Right cardiac atrium (tissue), 5 donors: Measurements from ENCODE around the gene IL18R1. TPM values are rescaled to one million over a fixed set of nuclear protein-coding genes. Genes with fewer than 3 reads are reported as not detected.
A peak's percentile ranks its signal among the peaks of the same experiment; 100 is the strongest.

ENCODE experiments used
- ATAC-seq, 2 donors: fragments of 200-7000 bp; cut with Tn5 transposase; one replicate each; pipeline versions ENCODE4 v1.8.0 to v1.9.1; 2020; ENCODE audit warnings: moderate library complexity in 2 of 2, mild to moderate bottlenecking in 1 of 2
- DNase-seq, 3 donors: peaks; one replicate each; pipeline ENCODE4 v3.0.0-alpha.2; 2020
- H3K27ac ChIP-seq: one replicate; pipeline ENCODE4 v1.5.1; 2013; ENCODE audit warnings: mild to moderate bottlenecking, low read length, control low read depth, moderate library complexity
- H3K27me3 ChIP-seq: one replicate; pipeline ENCODE4 v1.6.1; 2013; ENCODE audit not compliant: control insufficient read depth, insufficient read depth
- H3K4me1 ChIP-seq: one replicate; pipeline ENCODE4 v1.6.1; 2013; ENCODE audit warnings: low read length; ENCODE audit not compliant: control insufficient read depth, insufficient read depth
- H3K4me3 ChIP-seq: one replicate; pipeline ENCODE4 v1.5.1; 2013; ENCODE audit warnings: low read length, control low read depth
- H3K9me3 ChIP-seq: one replicate; pipeline ENCODE4 v1.6.1; 2013; ENCODE audit warnings: low read length; ENCODE audit not compliant: control insufficient read depth
- WGBS: extraction: QIAGEN DNeasy Blood & Tissue Kit; methylation state at CpG from one replicate; pipeline ENCODE4 v1.1.7; 2013; 5-methylcytosine and 5-hydroxymethylcytosine counted together
- intact Hi-C, 4 donors: fragments of 100-400 bp; cut with DNase I; formaldehyde crosslinking; loops; one replicate each; pipeline versions ENCODE4 v1.11.0 to v1.14.0; 2022 to 2023
- polyA plus RNA-seq: library from polyadenylated mRNA; stranded (reverse); fragments of 200-250 nt; gene quantifications from one replicate; pipeline ENCODE4 v1.2.3, GENCODE V29; 2013
- total RNA-seq, 4 donors: library from RNA; stranded (reverse); fragmentation: NEBNext Ultra II Directional; extraction: Animal tissue kit (Norgen Biotek cat#: 25700); gene quantifications; one replicate each; pipeline ENCODE4 v1.2.1, GENCODE V29; 2021
- donor health status: healthy with polysubstance abuse.
- donor health status: DM: no; HTN: yes; CAD: no.
- donor health status: DM: no; HTN: no; CAD: no.
- donor health status: DM: no; HTN: yes; CAD: no; lungs with severe emphysema.
- donor health status: DM: yes; HTN: yes; CAD: no.

IL18R1 gene
- total and polyA plus RNA-seq, 5 donors, result 2.2 to 8.1 (median 2.9) TPM

DNA sequence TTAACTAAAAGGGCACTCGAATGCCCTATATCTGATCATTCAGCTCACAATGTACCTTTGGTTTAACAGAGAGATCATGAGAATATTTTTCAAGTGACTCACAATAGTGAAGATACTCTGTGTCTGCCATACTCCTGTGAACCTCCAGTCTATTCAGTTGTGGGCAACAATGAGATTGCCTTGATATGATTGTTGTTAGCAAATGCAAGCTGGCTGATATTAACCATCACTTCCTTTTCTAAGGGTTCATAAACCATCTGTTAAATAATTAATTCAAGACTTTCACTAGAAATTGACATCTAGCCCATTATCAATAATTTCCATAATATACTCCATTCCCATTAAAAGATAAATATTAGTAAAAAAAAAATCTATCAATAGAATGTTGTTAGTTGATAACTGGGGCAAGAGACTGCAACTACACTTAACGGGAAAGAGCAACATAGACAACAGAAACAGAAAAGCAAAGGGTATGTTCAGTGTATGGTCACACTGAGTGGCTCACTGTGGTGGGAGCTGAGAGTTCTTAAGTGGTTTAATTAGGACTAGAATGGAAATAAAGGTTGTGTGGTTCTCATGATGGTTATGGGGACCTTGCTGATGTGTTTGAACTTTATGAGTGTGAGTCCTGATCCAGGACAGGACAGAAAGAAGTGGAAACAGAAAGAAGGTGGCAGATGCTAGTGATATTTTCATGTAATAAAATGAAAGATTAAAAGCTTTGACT lies 79.2 kb downstream of the IL18R1 start:
- no peak for ATAC-seq
- no peak for DNase-seq
- 88% methylated on average over 2 of the region's 2 CpGs for WGBS

GRCh38 chr2:102435741-102436140 lies 80.1 kb downstream of the IL18R1 start:
- Histone ChIP-seq H3K9me3 (no peaks in the 10 kb centered on the region), H3K4me3 (no peak overlapping the region), H3K27ac (no peak overlapping the region), H3K27me3 (no peaks in the 10 kb centered on the region), H3K4me1 (no peaks in the 10 kb centered on the region)
- intact Hi-C loops, result no loop called here
- DNase-seq (no peak), ATAC-seq (no peak)
- 77% methylated on average over 2 of the region's 2 CpGs for WGBS

More for the DNA sequence above, 79.2 kb downstream of the IL18R1 start:
- Histone ChIP-seq H3K27me3 (no peaks in the 10 kb centered on the region), H3K27ac (no peak overlapping the region), H3K9me3 (no peaks in the 10 kb centered on the region), H3K4me1 (no peaks in the 10 kb centered on the region), H3K4me3 (no peak overlapping the region)
- intact Hi-C loops, result no loop called here

DNA sequence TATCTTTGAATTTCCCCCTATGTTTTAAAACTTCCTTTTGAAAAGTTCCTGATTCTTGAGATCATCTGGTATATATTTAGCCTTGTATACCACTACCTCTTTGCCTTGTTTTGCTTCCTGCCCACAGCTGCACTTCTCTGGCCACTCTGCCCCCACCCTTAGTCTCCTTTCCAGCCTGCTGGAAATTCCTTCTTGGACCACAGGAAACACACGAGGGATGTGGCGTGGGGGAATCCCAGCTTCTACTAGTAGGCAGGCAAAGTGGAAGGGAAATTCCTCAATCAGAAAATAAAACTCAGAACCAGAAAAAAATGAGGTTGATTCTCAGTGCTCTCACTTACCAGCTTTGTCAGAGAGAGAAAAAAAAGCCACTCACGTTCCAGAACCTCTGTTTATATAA lies 80.7 kb downstream of the IL18R1 start:
- Histone ChIP-seq H3K4me1 (no peaks in the 10 kb centered on the region), H3K9me3 (no peaks in the 10 kb centered on the region), H3K27me3 (no peaks in the 10 kb centered on the region), H3K4me3 (no peak overlapping the region), H3K27ac (no peak overlapping the region)
- DNase-seq, result no peak
- intact Hi-C loops, result no loop called here
- 21% methylated on average over 3 of the region's 3 CpGs for WGBS
- ATAC-seq, result no peak

DNA sequence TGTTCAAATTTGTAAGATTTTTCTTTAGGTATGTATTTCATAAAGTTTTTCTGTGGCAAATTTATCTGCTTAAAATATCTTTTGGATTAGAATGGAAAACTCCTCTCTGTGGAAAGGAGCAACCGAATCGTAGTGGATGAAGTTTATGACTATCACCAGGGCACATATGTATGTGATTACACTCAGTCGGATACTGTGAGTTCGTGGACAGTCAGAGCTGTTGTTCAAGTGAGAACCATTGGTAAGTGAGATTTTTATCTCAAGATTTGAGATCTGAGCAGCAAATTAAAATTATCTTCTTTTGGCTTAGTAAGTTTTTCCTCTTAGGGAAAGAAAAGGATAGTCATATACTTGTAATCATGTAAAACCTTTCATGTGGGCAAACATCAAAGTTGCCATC lies 81.5 kb downstream of the IL18R1 start:
- Histone ChIP-seq H3K27me3 (no peaks in the 10 kb centered on the region), H3K9me3 (no peaks in the 10 kb centered on the region)
- intact Hi-C loops, result no loop called here

DNA sequence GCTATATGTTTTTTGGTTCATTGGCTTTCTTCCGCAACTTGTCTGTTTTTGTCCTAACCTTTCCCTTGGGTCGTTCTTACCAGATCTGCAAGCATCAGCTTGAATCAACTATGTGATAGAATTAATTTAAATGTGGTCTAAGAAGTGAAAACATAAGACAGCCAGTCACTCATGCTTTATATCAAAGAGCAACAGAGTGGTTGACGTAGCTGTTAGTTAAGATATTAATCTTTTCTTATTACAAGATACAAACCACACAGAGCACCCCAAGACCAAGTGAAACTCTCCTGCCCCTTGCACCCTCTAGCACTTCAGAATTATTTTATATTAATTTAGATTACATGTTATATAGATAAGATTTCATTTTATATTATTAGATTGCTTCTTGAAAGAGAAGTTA lies 82.5 kb downstream of the IL18R1 start:
- no peaks in the 10 kb centered on the region for H3K4me1 ChIP-seq
- no peaks in the 10 kb centered on the region for H3K9me3 ChIP-seq
- H3K4me3 ChIP-seq, result no peak overlapping the region
- ATAC-seq (no peak), DNase-seq (no peak)
- no peak overlapping the region for H3K27ac ChIP-seq
- 90% methylated on average over 3 of the region's 3 CpGs for WGBS
- no peaks in the 10 kb centered on the region for H3K27me3 ChIP-seq
- intact Hi-C loops, result no loop called here

More for the DNA sequence above, 81.5 kb downstream of the IL18R1 start:
- ATAC-seq (no peak), DNase-seq (no peak)
- 81% methylated on average over 4 of the region's 4 CpGs for WGBS
- no peak overlapping the region for H3K27ac ChIP-seq
- no peaks in the 10 kb centered on the region for H3K4me1 ChIP-seq
- no peak overlapping the region for H3K4me3 ChIP-seq

GRCh38 chr2:102438578-102438977 lies 83.0 kb downstream of the IL18R1 start:
- DNase-seq (no peak), ATAC-seq (no peak)
- Histone ChIP-seq H3K4me1 (no peaks in the 10 kb centered on the region), H3K4me3 (no peak overlapping the region), H3K9me3 (no peaks in the 10 kb centered on the region), H3K27ac (no peak overlapping the region), H3K27me3 (no peaks in the 10 kb centered on the region)
- intact Hi-C loops, result no loop called here
- WGBS, result 95% methylated on average over 2 of the region's 2 CpGs

DNA sequence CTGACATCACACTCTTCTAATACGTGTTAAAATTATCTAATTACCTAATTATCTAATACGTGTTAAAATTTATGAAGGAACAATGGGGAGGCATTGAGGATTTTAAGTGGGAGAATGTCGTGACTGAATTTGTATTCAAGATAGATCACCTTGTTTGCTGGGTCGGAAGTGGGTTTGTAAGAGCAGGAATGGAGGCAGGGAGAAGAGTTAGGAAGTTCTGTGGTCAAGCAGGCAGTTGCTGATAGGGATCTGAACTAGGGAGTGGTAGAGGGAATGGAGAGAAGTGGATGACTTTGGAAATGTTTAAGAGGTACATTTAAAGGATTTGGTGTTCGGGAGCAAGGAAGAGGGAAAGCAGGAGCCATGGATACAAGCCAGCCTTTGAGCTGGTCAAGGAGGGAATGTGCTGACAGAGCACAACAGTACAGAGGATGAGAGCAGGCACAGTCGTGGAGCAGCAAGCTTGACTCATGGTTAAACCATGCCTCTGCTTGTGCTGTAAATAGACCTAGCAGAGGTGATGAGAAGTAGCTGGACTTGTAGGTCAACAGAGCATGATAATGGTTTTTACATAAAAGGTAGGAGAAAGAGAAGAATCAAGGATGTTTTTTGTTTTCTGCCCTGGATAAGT lies 83.6 kb downstream of the IL18R1 start:
- WGBS, result 49% methylated on average over 6 of the region's 6 CpGs
- H3K27ac ChIP-seq, result no peak overlapping the region
- intact Hi-C loops, result no loop called here

GRCh38 chr2:102442967-102443828 lies 87.6 kb downstream of the IL18R1 start:
- ATAC-seq (peak in 1 of 2 donors; percentile 58), DNase-seq (no peak)
- Histone ChIP-seq H3K9me3 (no peaks in the 10 kb centered on the region), H3K27ac (no peak overlapping the region), H3K4me1 (no peaks in the 10 kb centered on the region), H3K27me3 (no peaks in the 10 kb centered on the region), H3K4me3 (no peak overlapping the region)
- 28% methylated on average over 13 of the region's 13 CpGs for WGBS
- intact Hi-C loops, result loop anchor here in 2 of 4 donors (5.0 to 10.0 kb wide), 4 partner anchors 198 to 428 kb away; partner anchors contain the start of gene IL1RL2 (in 1 of the 2)

More for the DNA sequence above, 83.6 kb downstream of the IL18R1 start:
- no peak for DNase-seq
- H3K27me3 ChIP-seq, result no peaks in the 10 kb centered on the region
- no peak overlapping the region for H3K4me3 ChIP-seq
- no peaks in the 10 kb centered on the region for H3K4me1 ChIP-seq
- peak; percentile 41 to 53 for ATAC-seq
- no peaks in the 10 kb centered on the region for H3K9me3 ChIP-seq

DNA sequence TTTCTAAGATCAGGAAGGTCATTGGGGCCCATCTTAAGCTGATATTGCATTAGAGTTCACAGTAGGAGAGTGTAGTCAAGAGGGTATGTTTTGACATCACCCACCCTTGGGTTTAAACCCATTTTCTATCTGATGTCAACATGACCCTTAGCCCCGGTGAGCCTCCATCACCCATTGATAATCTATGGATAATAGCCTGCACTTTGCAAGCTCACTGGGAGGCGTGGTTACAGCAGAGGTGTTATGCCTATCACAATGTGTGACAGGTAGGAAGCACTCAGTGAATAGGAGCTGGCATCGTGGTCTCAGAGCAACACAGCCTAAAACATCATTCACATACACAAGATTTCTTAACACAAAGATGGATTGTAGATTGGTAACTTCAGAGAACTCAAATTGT lies 88.6 kb downstream of the IL18R1 start:
- Histone ChIP-seq H3K4me3 (no peak overlapping the region), H3K27ac (no peak overlapping the region), H3K27me3 (no peaks in the 10 kb centered on the region), H3K9me3 (no peaks in the 10 kb centered on the region), H3K4me1 (no peaks in the 10 kb centered on the region)
- DNase-seq (no peak), ATAC-seq (no peak)
- WGBS, result 74% methylated on average over 3 of the region's 3 CpGs
- intact Hi-C loops, result loop anchor here in 2 of 4 donors (5.0 to 10.0 kb wide), 4 partner anchors 199 to 429 kb away; partner anchors contain the start of gene IL1RL2 (in 1 of the 2)

DNA sequence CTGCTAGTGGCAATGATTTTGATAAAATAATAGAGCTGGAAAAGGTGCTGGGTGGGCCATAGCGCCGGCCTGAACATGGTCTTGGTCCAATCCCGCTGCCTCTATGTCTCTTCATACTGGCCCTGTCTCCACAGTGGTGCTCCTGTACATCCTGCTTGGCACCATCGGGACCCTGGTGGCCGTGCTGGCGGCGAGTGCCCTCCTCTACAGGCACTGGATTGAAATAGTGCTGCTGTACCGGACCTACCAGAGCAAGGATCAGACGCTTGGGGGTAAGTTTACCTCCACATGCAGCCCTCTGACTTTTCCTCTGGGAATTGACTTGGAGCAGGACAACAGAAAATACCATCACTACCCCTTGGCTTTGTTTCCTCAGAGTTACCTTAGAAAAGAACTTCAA lies 91.3 kb downstream of the IL18R1 start:
- no peak for DNase-seq
- Histone ChIP-seq H3K4me3 (no peak overlapping the region), H3K27me3 (no peaks in the 10 kb centered on the region), H3K4me1 (no peaks in the 10 kb centered on the region), H3K9me3 (no peaks in the 10 kb centered on the region), H3K27ac (no peak overlapping the region)
- 94% methylated on average over 9 of the region's 9 CpGs for WGBS
- intact Hi-C loops, result loop anchor here in 2 of 4 donors (10.0 kb wide), 3 partner anchors 202 to 432 kb away; partner anchors contain the start of gene IL1RL2 (in 1 of the 2)
- no peak for ATAC-seq
